RWPE2 (cell line): ENCODE measurements around the gene TMC6.

Source experiments
- ATAC-seq: fragments of 200-7000 bp; cut with Tn5 transposase; 3 replicates; pipeline ENCODE4 v1.9.1; 2021; ENCODE audit warnings: low read depth
- DNase-seq: peaks from one replicate; pipeline ENCODE4 v3.0.0-alpha.2; 2020; ENCODE audit warnings: low spot score
- H3K27ac ChIP-seq: fragments of 450-650 bp; 2 replicates; pipeline ENCODE4 v1.5.1; 2017; ENCODE audit warnings: mild to moderate bottlenecking; ENCODE audit not compliant: poor library complexity, severe bottlenecking
- H3K27me3 ChIP-seq: fragments of 250-450 bp; sonication (Bioruptor Pico); 2 replicates; pipeline ENCODE4 v1.5.1; 2021; ENCODE audit warnings: mild to moderate bottlenecking, moderate library complexity; ENCODE audit not compliant: insufficient read depth, poor library complexity, severe bottlenecking
- H3K36me3 ChIP-seq: fragments of 250-450 bp; sonication (Bioruptor Pico); 2 replicates; pipeline ENCODE4 v1.5.1; 2020; ENCODE audit warnings: low read depth, mild to moderate bottlenecking, moderate library complexity
- H3K4me1 ChIP-seq: fragments of 250-450 bp; sonication (Bioruptor Pico); 2 replicates; pipeline ENCODE4 v1.5.1; 2021; ENCODE audit warnings: mild to moderate bottlenecking, moderate library complexity; ENCODE audit not compliant: insufficient read depth, poor library complexity, severe bottlenecking
- H3K4me3 ChIP-seq: fragments of 250-450 bp; sonication (Bioruptor Pico); 2 replicates; pipeline ENCODE4 v1.5.1; 2021; ENCODE audit warnings: mild to moderate bottlenecking, moderate library complexity; ENCODE audit not compliant: severe bottlenecking
- H3K9me3 ChIP-seq: fragments of 250-450 bp; sonication (Bioruptor Pico); 2 replicates; pipeline ENCODE4 v1.5.1; 2021; ENCODE audit warnings: mild to moderate bottlenecking, moderate library complexity; ENCODE audit not compliant: severe bottlenecking
- TF ChIP-seq, protein P1 (sequence below): fragments of 450-650 bp; IDR thresholded peaks from one replicate; pipeline ENCODE4 v1.5.1; 2017; ENCODE audit warnings: mild to moderate bottlenecking, moderate library complexity; ENCODE audit not compliant: poor library complexity, severe bottlenecking

TMC6 gene

DNA sequence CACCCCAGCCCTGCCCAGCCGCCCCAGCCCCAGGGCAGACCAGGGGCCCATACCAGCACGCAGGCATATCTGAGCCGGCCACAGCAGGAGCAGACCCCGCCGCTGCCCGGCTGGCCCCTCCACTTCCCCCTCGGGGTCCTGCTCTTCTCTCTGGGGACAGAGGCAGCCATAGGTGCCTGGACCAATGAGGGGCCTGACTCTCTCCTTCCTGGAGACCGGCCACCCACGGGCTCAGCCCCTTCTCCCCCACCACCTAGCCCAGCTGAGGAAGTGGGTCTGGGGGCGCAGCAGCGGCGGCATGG, 3.8 kb downstream of the TMC6 start:
- TF ChIP-seq, protein P1, sequence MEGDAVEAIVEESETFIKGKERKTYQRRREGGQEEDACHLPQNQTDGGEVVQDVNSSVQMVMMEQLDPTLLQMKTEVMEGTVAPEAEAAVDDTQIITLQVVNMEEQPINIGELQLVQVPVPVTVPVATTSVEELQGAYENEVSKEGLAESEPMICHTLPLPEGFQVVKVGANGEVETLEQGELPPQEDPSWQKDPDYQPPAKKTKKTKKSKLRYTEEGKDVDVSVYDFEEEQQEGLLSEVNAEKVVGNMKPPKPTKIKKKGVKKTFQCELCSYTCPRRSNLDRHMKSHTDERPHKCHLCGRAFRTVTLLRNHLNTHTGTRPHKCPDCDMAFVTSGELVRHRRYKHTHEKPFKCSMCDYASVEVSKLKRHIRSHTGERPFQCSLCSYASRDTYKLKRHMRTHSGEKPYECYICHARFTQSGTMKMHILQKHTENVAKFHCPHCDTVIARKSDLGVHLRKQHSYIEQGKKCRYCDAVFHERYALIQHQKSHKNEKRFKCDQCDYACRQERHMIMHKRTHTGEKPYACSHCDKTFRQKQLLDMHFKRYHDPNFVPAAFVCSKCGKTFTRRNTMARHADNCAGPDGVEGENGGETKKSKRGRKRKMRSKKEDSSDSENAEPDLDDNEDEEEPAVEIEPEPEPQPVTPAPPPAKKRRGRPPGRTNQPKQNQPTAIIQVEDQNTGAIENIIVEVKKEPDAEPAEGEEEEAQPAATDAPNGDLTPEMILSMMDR = no peak
- no peak overlapping the region for H3K27ac ChIP-seq
- ATAC-seq (no peak), DNase-seq (no peak)
- peaks cover 20% of the 10 kb centered on the region for H3K36me3 ChIP-seq
- H3K4me3 ChIP-seq = no peak overlapping the region
- H3K4me1 ChIP-seq = peaks cover 4% of the 10 kb centered on the region
- H3K9me3 ChIP-seq = no peaks in the 10 kb centered on the region
- H3K27me3 ChIP-seq = no peaks in the 10 kb centered on the region

DNA sequence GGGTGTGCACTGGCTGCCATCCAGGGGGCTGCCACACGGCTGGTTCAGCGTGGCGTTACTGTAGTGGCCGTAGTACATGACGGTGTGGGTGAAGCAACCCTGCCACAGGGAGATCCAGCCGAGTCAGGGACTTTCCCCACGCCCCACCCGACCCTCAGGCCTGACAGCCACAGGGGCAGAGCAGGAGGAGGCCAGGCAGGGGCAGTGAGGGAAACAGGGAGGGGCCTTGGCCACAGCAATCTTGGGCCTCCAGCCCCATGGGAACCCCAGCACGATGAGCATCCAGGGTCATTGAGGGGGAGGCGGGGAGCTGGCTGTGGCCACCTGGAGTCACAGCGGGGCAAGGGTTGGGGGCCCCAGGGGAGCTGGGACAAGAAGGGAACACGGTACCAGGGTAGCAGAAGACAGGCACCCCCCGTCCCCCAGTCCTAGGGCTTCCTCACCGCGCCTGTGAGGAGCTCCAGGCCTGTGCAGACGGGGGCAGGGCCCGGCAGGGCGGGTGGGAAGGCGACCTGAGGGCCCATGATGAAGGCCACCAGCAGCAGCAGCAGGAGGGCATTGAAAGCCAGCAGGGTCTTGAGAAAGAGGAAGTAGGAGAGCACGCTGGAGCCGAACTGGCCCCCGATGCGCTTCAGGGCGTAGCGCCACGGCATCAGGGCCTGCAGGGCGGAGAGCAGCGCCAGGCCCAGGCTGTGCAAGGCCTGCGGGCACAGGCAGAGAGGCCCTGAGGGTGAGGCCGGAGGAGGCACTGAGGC, 4.3 kb downstream of the TMC6 start:
- no peak overlapping the region for H3K27ac ChIP-seq
- no peaks in the 10 kb centered on the region for H3K27me3 ChIP-seq
- H3K4me1 ChIP-seq = peaks cover 4% of the 10 kb centered on the region
- DNase-seq (no peak), ATAC-seq (no peak)
- H3K9me3 ChIP-seq = no peaks in the 10 kb centered on the region
- TF ChIP-seq, protein P1 = no peak
- peaks cover 20% of the 10 kb centered on the region for H3K36me3 ChIP-seq
- no peak overlapping the region for H3K4me3 ChIP-seq

DNA sequence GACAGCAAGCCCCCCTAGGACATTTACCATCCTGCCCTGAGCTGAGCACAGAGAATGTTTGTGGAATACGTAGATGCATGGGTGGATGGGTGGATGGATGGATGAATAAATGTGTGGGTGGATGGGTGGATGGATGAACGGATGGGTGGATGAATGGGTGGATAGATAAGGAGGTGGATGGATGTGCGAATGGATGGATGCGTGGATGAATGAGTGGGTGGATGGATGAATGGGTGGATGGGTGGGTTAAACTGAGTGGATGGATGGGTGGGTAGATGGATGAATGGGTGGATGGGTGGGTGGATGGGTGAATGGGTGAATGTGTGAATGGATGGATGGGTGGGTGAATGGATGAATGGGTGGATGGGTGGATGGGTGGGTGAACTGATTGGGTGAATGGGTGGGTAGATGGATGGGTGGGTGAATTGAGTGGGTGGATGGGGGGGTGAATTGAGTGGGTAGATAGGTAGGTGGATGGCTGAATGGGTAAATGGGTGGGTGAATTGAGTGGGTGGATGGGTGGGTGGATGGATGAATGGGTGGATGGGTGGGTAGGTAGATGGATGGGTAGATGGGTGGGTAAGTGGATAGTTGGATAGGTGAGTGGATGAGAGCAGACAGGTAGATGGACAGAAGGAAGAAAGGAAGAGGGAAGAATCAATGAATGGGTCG, 5.2 kb downstream of the TMC6 start:
- H3K4me1 ChIP-seq = no peaks in the 10 kb centered on the region
- H3K4me3 ChIP-seq = no peak overlapping the region
- ATAC-seq (no peak), DNase-seq (no peak)
- TF ChIP-seq, protein P1 = no peak
- H3K27me3 ChIP-seq = no peaks in the 10 kb centered on the region
- H3K36me3 ChIP-seq = peaks cover 20% of the 10 kb centered on the region
- no peaks in the 10 kb centered on the region for H3K9me3 ChIP-seq
- no peak overlapping the region for H3K27ac ChIP-seq

DNA sequence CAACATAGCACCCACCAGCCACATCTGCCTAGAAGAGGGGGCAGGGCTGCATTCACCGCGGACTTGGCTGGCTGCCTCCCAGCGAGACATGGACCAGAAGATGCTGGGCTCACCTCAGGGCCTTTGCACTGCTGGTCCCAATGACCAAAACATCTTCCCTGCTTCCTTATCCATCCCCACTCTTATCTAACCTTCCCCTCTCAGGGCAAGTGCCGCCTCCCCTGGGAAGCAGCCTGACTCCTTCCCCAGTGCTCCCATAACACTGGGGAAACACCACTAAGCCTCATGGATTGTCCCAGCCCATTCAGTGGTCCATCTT, 5.7 kb downstream of the TMC6 start:
- no peak overlapping the region for H3K27ac ChIP-seq
- H3K4me3 ChIP-seq = no peak overlapping the region
- H3K36me3 ChIP-seq = peaks cover 20% of the 10 kb centered on the region
- no peak for ATAC-seq
- no peaks in the 10 kb centered on the region for H3K9me3 ChIP-seq
- DNase-seq = no peak
- TF ChIP-seq, protein P1 = no peak
- H3K27me3 ChIP-seq = no peaks in the 10 kb centered on the region
- H3K4me1 ChIP-seq = no peaks in the 10 kb centered on the region
